HCT116 (cell line): ENCODE measurements around the gene HYAL4. TPM values are rescaled to one million over a fixed set of nuclear protein-coding genes. Genes with fewer than 3 reads are reported as not detected.

Source experiments
- ATAC-seq: fragments of 200-7000 bp; cut with Tn5 transposase; 2 replicates; pipeline ENCODE4 v1.9.1; 2020; ENCODE audit warnings: mild to moderate bottlenecking, moderate library complexity
- BruUV-seq: library from RNA; stranded (reverse); fragments of 400-500 nt; replicated peaks from 2 replicates; lab custom pipeline; 2021; lab: Mats Ljungman, UMichigan
- CTCF ChIA-PET: fragments of 300-600 bp; sonication (Branson Sonifier 250); formaldehyde crosslinking; loops from one replicate; lab custom pipeline; 2021; ENCODE audit warnings: antibody characterized with exemption; lab: Charles Lee
- POLR2A ChIA-PET: fragments of 300-600, 350-600 bp; sonication (Branson Sonifier 250); formaldehyde crosslinking; loops from one replicate; lab custom pipeline; 2021; ENCODE audit warnings: antibody characterized with exemption; lab: Charles Lee
- RAD21 ChIA-PET, 2 experiments: fragments of 300-600 bp; sonication (Branson Sonifier 250); formaldehyde crosslinking; loops; one replicate each; lab custom pipeline; 2023; ENCODE audit warnings: low total read pairs in 2 of 2; ENCODE audit not compliant: uncharacterized antibody in 2 of 2, unreplicated experiment in 2 of 2, low non-redundant PET in 1 of 2; lab: Charles Lee
- DNase-seq: peaks from one replicate; pipeline ENCODE4 v3.0.0-alpha.2; 2010; ENCODE audit warnings: low read depth, low spot score
- H2AFZ ChIP-seq: fragments of 200-600 bp; shearing (Covaris generic), sonication (generic); 2 replicates; pipeline ENCODE4 v1.6.1; 2017; ENCODE audit warnings: low read depth, mixed run types, mixed read lengths, antibody characterized with exemption, low read length; ENCODE audit not compliant: poor library complexity, severe bottlenecking
- H3K27ac ChIP-seq: 2 replicates; pipeline ENCODE4 v1.5.1; 2012; ENCODE audit warnings: low read depth, low read length
- H3K27me3 ChIP-seq: fragments of 200-600 bp; sonication (generic); 2 replicates; pipeline ENCODE4 v1.6.1; 2016; ENCODE audit warnings: mixed run types, low read length, mixed read lengths; ENCODE audit not compliant: insufficient read depth
- H3K36me3 ChIP-seq, 2 experiments: fragments of 200-500 bp in 1 of 2; fragments of 200-600 bp in 1 of 2; sonication (Bioruptor generic) in 1 of 2; sonication (generic) in 1 of 2; 2 replicates each; pipeline versions ENCODE4 v1.5.1 to v1.6.1; 2014 to 2016; ENCODE audit warnings: low read length in 2 of 2, inconsistent platforms in 1 of 2, mixed read lengths in 1 of 2, mixed run types in 1 of 2; ENCODE audit not compliant: insufficient read depth in 2 of 2, control insufficient read depth in 1 of 2
- H3K4me1 ChIP-seq, 2 experiments: fragments of 200-600 bp in 1 of 2; sonication (generic) in 1 of 2; 2 replicates each; pipeline versions ENCODE4 v1.5.1 to v1.6.1; 2012 to 2017; ENCODE audit warnings: low read length in 2 of 2, inconsistent platforms in 1 of 2, mild to moderate bottlenecking in 1 of 2, mixed read lengths in 1 of 2, mixed run types in 1 of 2, moderate library complexity in 1 of 2; ENCODE audit not compliant: insufficient read depth in 2 of 2, control insufficient read depth in 1 of 2
- H3K4me2 ChIP-seq: fragments of 200-600 bp; sonication (generic); 2 replicates; pipeline ENCODE4 v1.6.1; 2017; ENCODE audit warnings: mixed run types, low read length, mixed read lengths
- H3K4me3 ChIP-seq, 2 experiments: fragments of 200-600 bp in 1 of 2; sonication (generic) in 1 of 2; replicated peaks in 1 of 2; 2 replicates each; pipeline ENCODE4 v1.5.1; 2011 to 2016; ENCODE audit warnings: low read length in 2 of 2, control low read depth in 1 of 2, low read depth in 1 of 2, mild to moderate bottlenecking in 1 of 2, mixed read lengths in 1 of 2, mixed run types in 1 of 2
- H3K79me2 ChIP-seq: fragments of 200-600 bp; sonication (generic); 2 replicates; pipeline ENCODE4 v1.6.1; 2017; ENCODE audit warnings: mild to moderate bottlenecking, mixed run types, low read length, moderate library complexity, mixed read lengths; ENCODE audit not compliant: insufficient read depth
- H3K9ac ChIP-seq: fragments of 200-600 bp; sonication (generic); 2 replicates; pipeline ENCODE4 v1.6.1; 2016; ENCODE audit warnings: low read length, mixed read lengths
- H3K9me2 ChIP-seq: fragments of 200-600 bp; sonication (generic), shearing (Covaris generic); 2 replicates; pipeline ENCODE4 v1.6.1; 2017; ENCODE audit warnings: mixed run types, mild to moderate bottlenecking, moderate library complexity; ENCODE audit not compliant: insufficient read depth
- H3K9me3 ChIP-seq, 2 experiments: fragments of 200-500 bp in 1 of 2; fragments of 200-600 bp in 1 of 2; sonication (Bioruptor generic) in 1 of 2; sonication (generic) in 1 of 2; 2 replicates each; pipeline ENCODE4 v1.6.1; 2014 to 2017; ENCODE audit warnings: low read length in 2 of 2, mixed read lengths in 2 of 2, inconsistent platforms in 1 of 2, low read depth in 1 of 2, mild to moderate bottlenecking in 1 of 2, mixed run types in 1 of 2, moderate library complexity in 1 of 2; ENCODE audit not compliant: control insufficient read depth in 1 of 2, insufficient read depth in 1 of 2
- H4K20me1 ChIP-seq: fragments of 200-600 bp; sonication (generic), shearing (Covaris generic); 2 replicates; pipeline ENCODE4 v1.6.1; 2017; ENCODE audit warnings: mixed run types, mild to moderate bottlenecking, moderate library complexity; ENCODE audit not compliant: insufficient read depth
- CEBPB ChIP-seq: IDR thresholded peaks from 2 replicates; pipeline ENCODE4 v1.6.1; 2012; ENCODE audit warnings: low read depth
- FOSL1 ChIP-seq: IDR thresholded peaks from 2 replicates; pipeline ENCODE4 v1.6.1; 2012; ENCODE audit warnings: low read depth
- RAD21 ChIP-seq: IDR thresholded peaks from 2 replicates; pipeline ENCODE4 v1.6.1; 2012; ENCODE audit warnings: low read depth, mild to moderate bottlenecking
- SIN3A ChIP-seq: IDR thresholded peaks from 2 replicates; pipeline ENCODE4 v1.6.1; 2012; ENCODE audit warnings: low read depth
- TCF7L2 ChIP-seq: IDR thresholded peaks from 2 replicates; pipeline ENCODE4 v1.7.0; 2011; ENCODE audit warnings: borderline replicate concordance, inconsistent platforms; ENCODE audit not compliant: insufficient read depth, insufficient read length; ENCODE audit errors: extremely low read depth
- YY1 ChIP-seq: IDR thresholded peaks from 2 replicates; pipeline ENCODE4 v1.6.1; 2011; ENCODE audit warnings: low read length, low read depth, moderate library complexity, mild to moderate bottlenecking; ENCODE audit not compliant: insufficient replicate concordance; ENCODE audit errors: extremely low read depth
- ZNF274 ChIP-seq: fragments of 200-500 bp; sonication (Bioruptor generic); IDR thresholded peaks from 2 replicates; pipeline ENCODE4 v1.6.1; 2014; ENCODE audit warnings: mild to moderate bottlenecking, low read depth, low read length, inconsistent platforms
- intact Hi-C: fragments of 100-400 bp; cut with micrococcal nuclease; formaldehyde crosslinking; loops from 2 replicates; pipeline ENCODE4 v1.10.0; 2022
- total RNA-seq: library from RNA; stranded (reverse); gene quantifications from one replicate; pipeline ENCODE4 v1.2.1, GENCODE V29; 2021; ENCODE audit not compliant: unreplicated experiment
- TF ChIP-seq, protein P1 (sequence below), 3 experiments: fragments of 200-600 bp in 1 of 3; sonication (generic) in 1 of 3; IDR thresholded peaks in 2 of 3; conservative IDR thresholded peaks in 1 of 3; 2 replicates each; pipeline ENCODE4 v1.5.1; 2012 to 2017; ENCODE audit warnings: low read depth in 2 of 3, low read length in 2 of 3, antibody characterized with exemption in 1 of 3, borderline replicate concordance in 1 of 3, control low read depth in 1 of 3, mild to moderate bottlenecking in 1 of 3, mixed read lengths in 1 of 3, mixed run types in 1 of 3, moderate library complexity in 1 of 3; ENCODE audit not compliant: insufficient read depth in 1 of 3
- TF ChIP-seq, protein P2 (sequence below): IDR thresholded peaks from 2 replicates; pipeline ENCODE4 v1.6.1; 2012
- TF ChIP-seq, protein P3 (sequence below): IDR thresholded peaks from 2 replicates; pipeline ENCODE4 v1.6.1; 2011; ENCODE audit warnings: mild to moderate bottlenecking, low read length, moderate library complexity; ENCODE audit not compliant: insufficient replicate concordance; ENCODE audit errors: extremely low read depth

Gene HYAL4
- total RNA-seq, 1 experiment from 2014 or later, result not detected

DNA sequence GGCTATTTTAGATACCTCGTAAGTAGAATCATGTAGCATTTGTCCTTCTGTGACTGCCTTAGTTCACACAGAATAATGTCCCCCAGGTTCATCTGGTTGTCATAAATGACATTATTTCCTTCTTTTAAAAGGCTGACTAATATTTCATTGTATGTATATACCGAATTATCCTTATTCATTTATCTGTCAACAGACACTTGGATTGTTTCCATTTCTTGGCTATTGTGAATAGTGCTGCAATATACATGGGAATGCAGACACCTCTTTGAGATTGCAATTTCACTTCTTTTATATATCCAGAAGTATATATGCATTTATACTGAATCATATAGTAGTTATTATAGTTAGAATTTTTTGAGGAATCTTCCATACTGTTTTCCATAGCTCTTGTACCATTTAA is 24.1 kb upstream of the HYAL4 start:
- H3K9me3 ChIP-seq, result no peaks in the 10 kb centered on the region
- intact Hi-C loops, result no loop called here
- H3K79me2 ChIP-seq, result no peaks in the 10 kb centered on the region
- no peak overlapping the region for H3K4me2 ChIP-seq
- BruUV-seq, result no TSS peak
- no peak for ATAC-seq
- H3K27me3 ChIP-seq, result no peaks in the 10 kb centered on the region
- no peak overlapping the region for H3K27ac ChIP-seq
- no peak overlapping the region for H3K4me3 ChIP-seq
- ChIA-PET POLR2A (no interaction called here), CTCF (no interaction called here), RAD21 (no interaction called here)
- TF ChIP-seq TCF7L2, result no peak
- no peak for TF ChIP-seq ZNF274
- no peak for TF ChIP-seq CEBPB
- TF ChIP-seq, protein P1, sequence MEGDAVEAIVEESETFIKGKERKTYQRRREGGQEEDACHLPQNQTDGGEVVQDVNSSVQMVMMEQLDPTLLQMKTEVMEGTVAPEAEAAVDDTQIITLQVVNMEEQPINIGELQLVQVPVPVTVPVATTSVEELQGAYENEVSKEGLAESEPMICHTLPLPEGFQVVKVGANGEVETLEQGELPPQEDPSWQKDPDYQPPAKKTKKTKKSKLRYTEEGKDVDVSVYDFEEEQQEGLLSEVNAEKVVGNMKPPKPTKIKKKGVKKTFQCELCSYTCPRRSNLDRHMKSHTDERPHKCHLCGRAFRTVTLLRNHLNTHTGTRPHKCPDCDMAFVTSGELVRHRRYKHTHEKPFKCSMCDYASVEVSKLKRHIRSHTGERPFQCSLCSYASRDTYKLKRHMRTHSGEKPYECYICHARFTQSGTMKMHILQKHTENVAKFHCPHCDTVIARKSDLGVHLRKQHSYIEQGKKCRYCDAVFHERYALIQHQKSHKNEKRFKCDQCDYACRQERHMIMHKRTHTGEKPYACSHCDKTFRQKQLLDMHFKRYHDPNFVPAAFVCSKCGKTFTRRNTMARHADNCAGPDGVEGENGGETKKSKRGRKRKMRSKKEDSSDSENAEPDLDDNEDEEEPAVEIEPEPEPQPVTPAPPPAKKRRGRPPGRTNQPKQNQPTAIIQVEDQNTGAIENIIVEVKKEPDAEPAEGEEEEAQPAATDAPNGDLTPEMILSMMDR (IDR thresholded peaks at IDR 0.05 in 2 of 3, conservative IDR thresholded peaks at IDR 0.05 in 1 of 3; ENCODE audit: borderline replicate concordance in 1 of 3, insufficient read depth in 1 of 3, low read depth in 2 of 3, low read length in 2 of 3), result no peak
- no peak for TF ChIP-seq YY1
- no peak for TF ChIP-seq SIN3A
- TF ChIP-seq FOSL1, result no peak
- TF ChIP-seq, protein P2, sequence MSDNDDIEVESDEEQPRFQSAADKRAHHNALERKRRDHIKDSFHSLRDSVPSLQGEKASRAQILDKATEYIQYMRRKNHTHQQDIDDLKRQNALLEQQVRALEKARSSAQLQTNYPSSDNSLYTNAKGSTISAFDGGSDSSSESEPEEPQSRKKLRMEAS, result no peak
- TF ChIP-seq, protein P3, sequence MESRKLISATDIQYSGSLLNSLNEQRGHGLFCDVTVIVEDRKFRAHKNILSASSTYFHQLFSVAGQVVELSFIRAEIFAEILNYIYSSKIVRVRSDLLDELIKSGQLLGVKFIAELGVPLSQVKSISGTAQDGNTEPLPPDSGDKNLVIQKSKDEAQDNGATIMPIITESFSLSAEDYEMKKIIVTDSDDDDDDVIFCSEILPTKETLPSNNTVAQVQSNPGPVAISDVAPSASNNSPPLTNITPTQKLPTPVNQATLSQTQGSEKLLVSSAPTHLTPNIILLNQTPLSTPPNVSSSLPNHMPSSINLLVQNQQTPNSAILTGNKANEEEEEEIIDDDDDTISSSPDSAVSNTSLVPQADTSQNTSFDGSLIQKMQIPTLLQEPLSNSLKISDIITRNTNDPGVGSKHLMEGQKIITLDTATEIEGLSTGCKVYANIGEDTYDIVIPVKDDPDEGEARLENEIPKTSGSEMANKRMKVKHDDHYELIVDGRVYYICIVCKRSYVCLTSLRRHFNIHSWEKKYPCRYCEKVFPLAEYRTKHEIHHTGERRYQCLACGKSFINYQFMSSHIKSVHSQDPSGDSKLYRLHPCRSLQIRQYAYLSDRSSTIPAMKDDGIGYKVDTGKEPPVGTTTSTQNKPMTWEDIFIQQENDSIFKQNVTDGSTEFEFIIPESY, result no peak
- TF ChIP-seq RAD21, result no peak
- no peaks in the 10 kb centered on the region for H3K4me1 ChIP-seq
- H2AFZ ChIP-seq, result no peak overlapping the region
- no peaks in the 10 kb centered on the region; the same call in 1 of the 2 replicates for H3K9me2 ChIP-seq
- no peaks in the 10 kb centered on the region for H3K36me3 ChIP-seq
- H3K9ac ChIP-seq, result no peak overlapping the region
- no peak for DNase-seq
- no peaks in the 10 kb centered on the region for H4K20me1 ChIP-seq
